ENCODE results near the gene FPR3.

The FPR3 gene

GRCh38 chr19:51783372-51783771 lies 11.6 kb upstream of the FPR3 start:
- no peak overlapping the region for H3K27ac ChIP-seq
- TF ChIP-seq CTCF (IDR thresholded peaks at IDR 0.05) (0 out of 2 replicates have a peak, but pooled peaks have one; percentile 14), ZFX (IDR thresholded peaks at IDR 0.05; ENCODE audit: borderline replicate concordance) (no peak)

- TF ChIP-seq ZFX (IDR thresholded peaks at IDR 0.05; ENCODE audit: borderline replicate concordance), result no peak
- no peak for TF ChIP-seq CTCF (IDR thresholded peaks at IDR 0.05)
- H3K27ac ChIP-seq, result no peak overlapping the region
Measured at GRCh38 chr19:51784109-51784785, 10.7 kb upstream of the FPR3 start.

- H3K27ac ChIP-seq, result no peak overlapping the region
- no peak for TF ChIP-seq ZFX (IDR thresholded peaks at IDR 0.05; ENCODE audit: borderline replicate concordance)
Measured at GRCh38 chr19:51784922-51785690, 9.9 kb upstream of the FPR3 start.

GRCh38 chr19:51786646-51787494 lies 8.1 kb upstream of the FPR3 start:
- H3K27ac ChIP-seq, result no peak overlapping the region
- TF ChIP-seq ZFX (IDR thresholded peaks at IDR 0.05; ENCODE audit: borderline replicate concordance), result no peak
- TF ChIP-seq CTCF (IDR thresholded peaks at IDR 0.05), result no peak

GRCh38 chr19:51788029-51788428 lies 6.9 kb upstream of the FPR3 start:
- TF ChIP-seq ZFX (IDR thresholded peaks at IDR 0.05; ENCODE audit: borderline replicate concordance), result no peak
- no peak for TF ChIP-seq CTCF (IDR thresholded peaks at IDR 0.05)
- no peak overlapping the region for H3K27ac ChIP-seq

- no peak for TF ChIP-seq CTCF (IDR thresholded peaks at IDR 0.05)
- no peak for TF ChIP-seq ZFX (IDR thresholded peaks at IDR 0.05; ENCODE audit: borderline replicate concordance)
- no peak overlapping the region for H3K27ac ChIP-seq
Measured at GRCh38 chr19:51789061-51789795, 5.7 kb upstream of the FPR3 start.

- no peak overlapping the region for H3K27ac ChIP-seq
- no peak for TF ChIP-seq ZFX (IDR thresholded peaks at IDR 0.05; ENCODE audit: borderline replicate concordance)
- TF ChIP-seq CTCF (IDR thresholded peaks at IDR 0.05), result no peak
Measured at GRCh38 chr19:51792932-51793331, 2.0 kb upstream of the FPR3 start.
